Measurements from ENCODE around the gene RCAN1.

DNA sequence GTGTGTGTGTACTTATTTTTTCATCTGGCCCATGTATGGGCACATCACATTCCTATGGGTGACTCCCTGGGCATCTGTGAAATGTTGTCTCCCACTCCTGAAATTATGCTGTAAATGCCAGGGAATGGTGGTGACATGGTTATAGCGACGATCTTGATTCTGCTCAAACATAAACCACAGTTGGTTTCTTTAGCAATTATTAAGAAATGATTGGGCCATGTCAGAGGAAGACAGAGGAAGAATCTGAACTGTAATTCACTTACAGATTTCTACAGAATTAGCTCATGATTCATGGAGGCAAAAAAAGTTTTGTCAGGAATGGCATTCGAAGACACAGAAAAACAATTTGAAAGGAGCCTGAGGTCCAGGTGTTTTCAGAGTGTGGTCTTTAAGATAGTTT, 77.1 kb downstream of the RCAN1 start:
- TF ChIP-seq RBM39 (IDR thresholded peaks at IDR 0.05; ENCODE audit: low read depth, low read length, poor library complexity, severe bottlenecking) (no peak), POLR2AphosphoS2 (IDR thresholded peaks at IDR 0.05; ENCODE audit: low read depth, low read length) (no peak), POGZ (CRISPR knock-in tag; IDR thresholded peaks at IDR 0.05) (no peak), ZNF629 (CRISPR knock-in tag; conservative IDR thresholded peaks at IDR 0.05) (no peak), KLF13 (CRISPR knock-in tag; IDR thresholded peaks at IDR 0.05) (no peak)
- TF ChIP-seq, protein P1, sequence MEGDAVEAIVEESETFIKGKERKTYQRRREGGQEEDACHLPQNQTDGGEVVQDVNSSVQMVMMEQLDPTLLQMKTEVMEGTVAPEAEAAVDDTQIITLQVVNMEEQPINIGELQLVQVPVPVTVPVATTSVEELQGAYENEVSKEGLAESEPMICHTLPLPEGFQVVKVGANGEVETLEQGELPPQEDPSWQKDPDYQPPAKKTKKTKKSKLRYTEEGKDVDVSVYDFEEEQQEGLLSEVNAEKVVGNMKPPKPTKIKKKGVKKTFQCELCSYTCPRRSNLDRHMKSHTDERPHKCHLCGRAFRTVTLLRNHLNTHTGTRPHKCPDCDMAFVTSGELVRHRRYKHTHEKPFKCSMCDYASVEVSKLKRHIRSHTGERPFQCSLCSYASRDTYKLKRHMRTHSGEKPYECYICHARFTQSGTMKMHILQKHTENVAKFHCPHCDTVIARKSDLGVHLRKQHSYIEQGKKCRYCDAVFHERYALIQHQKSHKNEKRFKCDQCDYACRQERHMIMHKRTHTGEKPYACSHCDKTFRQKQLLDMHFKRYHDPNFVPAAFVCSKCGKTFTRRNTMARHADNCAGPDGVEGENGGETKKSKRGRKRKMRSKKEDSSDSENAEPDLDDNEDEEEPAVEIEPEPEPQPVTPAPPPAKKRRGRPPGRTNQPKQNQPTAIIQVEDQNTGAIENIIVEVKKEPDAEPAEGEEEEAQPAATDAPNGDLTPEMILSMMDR (CRISPR knock-in tag; IDR thresholded peaks at IDR 0.05) = no peak

Measured in HepG2 (cell line).